ENCODE data around the gene MNT. TPM values are rescaled to one million over a fixed set of nuclear protein-coding genes. Genes with fewer than 3 reads are reported as not detected.
A peak's percentile ranks its signal among the peaks of the same experiment; 100 is the strongest.

MNT gene
- total RNA-seq, 1 donor from 2014 or later: 25.0 TPM

GRCh38 chr17:2416010-2416734 is 15.3 kb upstream of the MNT start:
- DNase-seq (ENCODE audit: low spot score): peak; percentile 94

GRCh38 chr17:2415081-2415480 is 14.2 kb upstream of the MNT start:
- no peak for DNase-seq (ENCODE audit: low spot score)

GRCh38 chr17:2414446-2415064 is 13.7 kb upstream of the MNT start:
- no peak for DNase-seq (ENCODE audit: low spot score)

GRCh38 chr17:2412561-2413021 is 11.7 kb upstream of the MNT start:
- no peak for DNase-seq (ENCODE audit: low spot score)

- no peak for DNase-seq (ENCODE audit: low spot score)
These were observed 10.1 kb upstream of the MNT start for GRCh38 chr17:2410951-2411350.

- peak; percentile 93 for DNase-seq (ENCODE audit: low spot score)
These were observed 6.3 kb upstream of the MNT start for GRCh38 chr17:2406903-2407790.

GRCh38 chr17:2406271-2406902 is 5.5 kb upstream of the MNT start:
- no peak for DNase-seq (ENCODE audit: low spot score)

- DNase-seq (ENCODE audit: low spot score): peak; percentile 65
These were observed 4.5 kb upstream of the MNT start for GRCh38 chr17:2405247-2405926.

- DNase-seq (ENCODE audit: low spot score): no peak
These were observed 2.2 kb upstream of the MNT start for GRCh38 chr17:2403044-2403443.

- DNase-seq (ENCODE audit: low spot score): no peak
These were observed 1.7 kb upstream of the MNT start for GRCh38 chr17:2402544-2402943.

- DNase-seq (ENCODE audit: low spot score): peak; percentile 100
These were observed 764 bp upstream of the MNT start for GRCh38 chr17:2401426-2402221.

- DNase-seq (ENCODE audit: low spot score): peak; percentile 70
These were observed 390 bp downstream of the MNT start for GRCh38 chr17:2400474-2400866.

- peak; percentile 97 for DNase-seq (ENCODE audit: low spot score)
These were observed 1.0 kb downstream of the MNT start for GRCh38 chr17:2399572-2400473.

GRCh38 chr17:2398655-2399571 is 1.9 kb downstream of the MNT start:
- peak; percentile 66 for DNase-seq (ENCODE audit: low spot score)

- no peak for DNase-seq (ENCODE audit: low spot score)
These were observed 2.7 kb downstream of the MNT start for GRCh38 chr17:2398182-2398581.

GRCh38 chr17:2397247-2398171 is 3.4 kb downstream of the MNT start:
- no peak for DNase-seq (ENCODE audit: low spot score)

Measured in umbilical cord (tissue), 2 donors.